PC-9 (cell line): ENCODE measurements around the gene GNA12. TPM values are rescaled to one million over a fixed set of nuclear protein-coding genes. Genes with fewer than 3 reads are reported as not detected.

Source experiments
- BruUV-seq: library from RNA; stranded (reverse); fragments of 400-500 nt; replicated peaks from 2 replicates; lab custom pipeline; 2021; lab: Mats Ljungman, UMichigan
- CTCF ChIA-PET: fragments of 300-600 bp; sonication (Branson Sonifier 250); formaldehyde crosslinking; loops from one replicate; lab custom pipeline; 2022; ENCODE audit warnings: antibody characterized with exemption; lab: Charles Lee
- POLR2A ChIA-PET: fragments of 300-600 bp; sonication (Branson Sonifier 250); formaldehyde crosslinking; loops from one replicate; lab custom pipeline; 2022; ENCODE audit warnings: antibody characterized with exemption; ENCODE audit not compliant: unreplicated experiment; lab: Charles Lee
- DNase-seq, 2 experiments: peaks; one replicate each; pipeline versions ENCODE4 v3.0.0 to v3.0.0-alpha.2; 2015 to 2022; ENCODE audit warnings: mixed read lengths in 1 of 2
- H2AFZ ChIP-seq: fragments of 200-600 bp; sonication (generic); 2 replicates; pipeline ENCODE4 v1.8.1; 2017; ENCODE audit warnings: antibody characterized with exemption
- H3F3A ChIP-seq: fragments of 200-600 bp; sonication (generic); 2 replicates; pipeline ENCODE4 v1.8.1; 2017; ENCODE audit warnings: antibody characterized with exemption, mild to moderate bottlenecking, low read depth; ENCODE audit not compliant: insufficient read depth
- H3K27ac ChIP-seq: fragments of 200-600 bp; sonication (generic); 2 replicates; pipeline ENCODE4 v1.6.1; 2016; ENCODE audit warnings: mixed run types
- H3K27me3 ChIP-seq: fragments of 200-600 bp; sonication (generic); 2 replicates; pipeline ENCODE4 v1.6.1; 2016; ENCODE audit warnings: low read depth, mixed run types; ENCODE audit not compliant: insufficient read depth
- H3K36me3 ChIP-seq: fragments of 200-600 bp; sonication (generic); 2 replicates; pipeline ENCODE4 v1.6.1; 2016; ENCODE audit warnings: low read depth, mixed run types
- H3K4me1 ChIP-seq: fragments of 200-600 bp; sonication (generic); replicated peaks from 2 replicates; pipeline ENCODE4 v1.6.1; 2016; ENCODE audit warnings: mixed run types; ENCODE audit not compliant: insufficient read depth
- H3K4me2 ChIP-seq: fragments of 200-600 bp; sonication (generic); 2 replicates; pipeline ENCODE4 v1.6.1; 2017; ENCODE audit warnings: mixed run types
- H3K4me3 ChIP-seq: fragments of 200-600 bp; sonication (generic); 2 replicates; pipeline ENCODE4 v1.6.1; 2016; ENCODE audit warnings: mixed run types
- H3K79me2 ChIP-seq: fragments of 200-600 bp; sonication (generic); 2 replicates; pipeline ENCODE4 v1.6.1; 2017; ENCODE audit warnings: low read depth, mixed run types
- H3K9me2 ChIP-seq: fragments of 200-600 bp; sonication (generic); 2 replicates; pipeline ENCODE4 v1.8.1; 2017; ENCODE audit warnings: mild to moderate bottlenecking; ENCODE audit not compliant: insufficient read depth
- H3K9me3 ChIP-seq: fragments of 200-600 bp; sonication (generic); 2 replicates; pipeline ENCODE4 v1.8.1; 2016; ENCODE audit warnings: low read depth; ENCODE audit not compliant: insufficient read depth
- H4K20me1 ChIP-seq: fragments of 200-600 bp; sonication (generic); 2 replicates; pipeline ENCODE4 v1.8.1; 2017; ENCODE audit not compliant: insufficient read depth
- CTCF ChIP-seq: fragments of 200-600 bp; sonication (generic); conservative IDR thresholded peaks from 2 replicates; pipeline ENCODE4 v1.6.1; 2017; ENCODE audit warnings: mixed run types, antibody characterized with exemption, mild to moderate bottlenecking, moderate library complexity
- EZH2 ChIP-seq: fragments of 200-600 bp; sonication (generic); IDR thresholded peaks from 2 replicates; pipeline ENCODE4 v1.8.0; 2017; ENCODE audit warnings: antibody characterized with exemption, low read depth
- intact Hi-C: fragments of 100-400 bp; cut with micrococcal nuclease; formaldehyde crosslinking; loops from one replicate; pipeline ENCODE4 v1.10.0; 2022; ENCODE audit not compliant: unreplicated experiment
- total RNA-seq: library from RNA; stranded (reverse); gene quantifications from 2 replicates; pipeline ENCODE4 v1.2.3, GENCODE V29; 2021

The GNA12 gene
- total RNA-seq, 1 experiment from 2014 or later, result 51.7 TPM

GRCh38 chr7:2819954-2820397 is 24.1 kb downstream of the GNA12 start:
- Histone ChIP-seq H3K4me3 (no peak overlapping the region), H4K20me1 (no peaks in the 10 kb centered on the region), H3K9me2 (no peaks in the 10 kb centered on the region), H3F3A (peaks cover 45% of the 10 kb centered on the region), H3K9me3 (no peaks in the 10 kb centered on the region), H2AFZ (no peak overlapping the region), H3K4me1 (peaks cover 67% of the 10 kb centered on the region), H3K4me2 (peak overlapping the region; percentile 58), H3K36me3 (no peaks in the 10 kb centered on the region), H3K27me3 (no peaks in the 10 kb centered on the region), H3K79me2 (peaks cover 93% of the 10 kb centered on the region), H3K27ac (peak overlapping the region; percentile 95)
- intact Hi-C loops, result loop anchor here (1.0 to 2.0 kb wide), 3 partner anchors 18 to 61 kb away; no protein-coding TSS in a partner anchor
- ChIA-PET POLR2A (interaction anchor here (0.5 to 0.6 kb wide), 3 partner anchors 12 to 50 kb away, joined by 4 to 15 read pairs (median 4); no protein-coding TSS in a partner anchor), CTCF (interaction anchor here (0.9 to 1.6 kb wide), 2 partner anchors 45 to 110 kb away, joined by 5 read pairs; no protein-coding TSS in a partner anchor)
- TF ChIP-seq CTCF, result no peak
- no peak for TF ChIP-seq EZH2
- DNase-seq, result no peak
- no TSS peak for BruUV-seq

GRCh38 chr7:2819161-2819953 is 24.8 kb downstream of the GNA12 start:
- Histone ChIP-seq H3K36me3 (no peaks in the 10 kb centered on the region), H3K9me3 (no peaks in the 10 kb centered on the region), H2AFZ (no peak overlapping the region), H3K79me2 (peaks cover 93% of the 10 kb centered on the region), H3K4me1 (peaks cover 67% of the 10 kb centered on the region), H4K20me1 (no peaks in the 10 kb centered on the region), H3F3A (peaks cover 45% of the 10 kb centered on the region), H3K27ac (peak overlapping the region; percentile 95), H3K9me2 (no peaks in the 10 kb centered on the region), H3K4me2 (peak overlapping the region; percentile 58), H3K27me3 (no peaks in the 10 kb centered on the region), H3K4me3 (no peak overlapping the region)
- POLR2A ChIA-PET, result interaction anchor here (0.5 to 0.6 kb wide), 2 partner anchors 35 to 51 kb away, joined by 4 to 15 read pairs; no protein-coding TSS in a partner anchor
- TF ChIP-seq CTCF (no peak), EZH2 (no peak)
- CTCF ChIA-PET, result interaction anchor here (0.5 to 1.6 kb wide), 2 partner anchors 16 to 46 kb away, joined by 3 to 5 read pairs; no protein-coding TSS in a partner anchor
- no TSS peak for BruUV-seq
- intact Hi-C loops, result no loop called here
- peak in 1 of 2 experiments; percentile 61 for DNase-seq

- peaks cover 68% of the 10 kb centered on the region for H3K4me1 ChIP-seq
- TF ChIP-seq CTCF, result no peak
- no peak for TF ChIP-seq EZH2
- H2AFZ ChIP-seq, result no peak overlapping the region
- H3K27ac ChIP-seq, result peak overlapping the region; percentile 95; the same call in 1 of the 2 replicates
- H3K79me2 ChIP-seq, result peaks cover 93% of the 10 kb centered on the region
- DNase-seq, result no peak
- no peak overlapping the region for H3K4me3 ChIP-seq
- no peaks in the 10 kb centered on the region for H3K36me3 ChIP-seq
- ChIA-PET CTCF (no interaction called here), POLR2A (no interaction called here)
- no peaks in the 10 kb centered on the region for H4K20me1 ChIP-seq
- H3K27me3 ChIP-seq, result no peaks in the 10 kb centered on the region
- BruUV-seq, result no TSS peak
- H3K4me2 ChIP-seq, result no peak overlapping the region; the same call in 1 of the 2 replicates
- H3F3A ChIP-seq, result peaks cover 42% of the 10 kb centered on the region
- intact Hi-C loops, result no loop called here
- H3K9me3 ChIP-seq, result no peaks in the 10 kb centered on the region
- H3K9me2 ChIP-seq, result no peaks in the 10 kb centered on the region
Measured at GRCh38 chr7:2818653-2819052, 25.5 kb downstream of the GNA12 start.
